GM12801 (cell line): ENCODE data around the gene ANAPC15.

ENCODE experiments used
- CTCF ChIP-seq: IDR thresholded peaks from one replicate; pipeline ENCODE4 v1.5.1; 2011; ENCODE audit warnings: control low read depth; ENCODE audit not compliant: insufficient read length; ENCODE audit errors: extremely low read depth

ANAPC15 gene

GRCh38 chr11:72122607-72123006, 10.1 kb upstream of the ANAPC15 start:
- TF ChIP-seq CTCF: no peak

DNA sequence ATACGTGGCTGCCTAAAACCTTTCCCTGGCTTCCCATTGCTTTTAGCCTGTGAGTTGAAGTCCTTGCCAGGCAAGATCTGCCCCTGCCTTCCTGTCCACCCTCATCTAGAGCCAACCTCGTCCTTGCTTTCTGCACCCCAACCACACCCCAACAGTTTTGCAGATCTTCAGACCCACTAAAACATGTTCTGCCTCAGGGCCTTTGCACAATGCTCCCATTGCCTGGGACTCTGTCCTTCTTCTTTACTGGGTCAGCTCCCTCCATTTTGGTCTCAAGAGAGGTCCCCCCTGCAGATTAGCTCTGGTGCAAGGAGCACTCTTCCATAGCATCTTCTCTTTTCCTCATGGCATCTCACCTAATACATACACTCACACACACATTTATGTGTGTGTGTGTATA, 8.4 kb upstream of the ANAPC15 start:
- TF ChIP-seq CTCF: no peak

- TF ChIP-seq CTCF: no peak
Measured at GRCh38 chr11:72119198-72119597, 6.7 kb upstream of the ANAPC15 start.

- TF ChIP-seq CTCF: no peak
Measured at GRCh38 chr11:72116019-72116755, 3.7 kb upstream of the ANAPC15 start.

DNA sequence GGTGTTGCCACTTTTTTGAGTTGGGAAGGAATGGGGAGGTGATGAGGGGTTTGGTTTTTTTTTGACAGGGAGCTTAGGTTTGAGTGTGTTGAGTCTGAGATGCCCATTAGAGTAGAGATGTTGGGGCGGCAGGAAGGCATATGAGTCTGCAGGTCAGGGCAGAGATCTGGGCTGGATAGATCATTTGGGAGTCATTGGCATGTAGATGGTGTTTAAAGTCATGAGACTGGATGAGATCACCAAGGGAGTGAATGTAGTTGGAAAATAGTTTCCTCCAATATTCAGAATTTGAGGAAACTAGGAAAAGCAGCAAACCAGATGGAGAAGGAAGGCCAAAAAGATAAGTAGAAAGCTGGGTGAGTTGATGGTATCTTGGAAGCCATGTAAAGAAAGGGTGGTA, 2.1 kb upstream of the ANAPC15 start:
- no peak for TF ChIP-seq CTCF

- TF ChIP-seq CTCF: no peak
Measured at GRCh38 chr11:72112978-72113808, 698 bp upstream of the ANAPC15 start.

DNA sequence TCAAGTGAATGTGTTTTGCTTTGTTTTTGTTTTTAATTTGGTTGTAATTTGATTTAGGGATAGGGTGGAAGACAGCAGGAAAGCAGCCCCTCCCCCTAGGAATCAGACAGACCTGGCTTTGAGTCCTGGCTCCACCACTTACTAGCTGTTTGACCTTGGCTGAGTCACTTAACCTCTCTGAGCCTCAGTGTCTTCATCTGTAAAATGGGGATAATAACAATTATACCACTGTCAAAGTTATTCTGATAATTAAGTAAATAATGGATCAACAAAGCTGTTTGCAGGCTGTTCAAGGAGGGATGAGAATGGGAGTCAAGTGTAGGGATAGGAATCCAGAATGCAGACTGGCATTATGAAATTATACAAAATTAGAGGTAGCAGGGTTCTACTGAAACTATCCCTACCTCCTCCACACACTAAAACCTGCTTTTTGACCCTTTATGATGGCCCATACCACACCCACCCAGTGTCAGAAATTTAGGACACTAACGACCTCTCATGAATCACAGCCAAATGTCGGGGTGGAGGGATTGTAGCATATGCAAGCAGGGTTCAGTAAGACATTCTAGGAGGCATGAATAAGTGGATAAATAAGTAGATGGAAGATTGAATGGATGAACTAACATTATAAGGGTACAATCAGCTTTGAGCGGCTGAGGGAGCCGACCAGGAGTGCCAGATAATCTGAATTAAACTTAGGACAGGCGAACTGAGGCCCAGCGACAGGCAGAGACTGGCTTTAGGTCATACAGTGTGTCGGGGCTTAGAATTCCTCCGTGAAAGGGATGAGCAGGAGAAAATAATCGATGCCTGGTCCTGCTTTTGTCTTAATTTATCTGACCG, 974 bp downstream of the ANAPC15 start:
- TF ChIP-seq CTCF: no peak
